ENCODE results near the gene SUOX.
A peak's percentile ranks its signal among the peaks of the same experiment; 100 is the strongest.

- TF ChIP-seq CTCF (IDR thresholded peaks at IDR 0.05 in 8 of 11, conservative IDR thresholded peaks at IDR 0.05 in 3 of 11) (no peak), POLR2A (IDR thresholded peaks at IDR 0.05) (no peak), POLR2AphosphoS5 (IDR thresholded peaks at IDR 0.05) (peak in 2 of 3 donors; percentile 31 to 38)
Observed at GRCh38 chr12:55957106-55957859, 39.8 kb upstream of the SUOX start.
